HCT116 (cell line): ENCODE data around the gene UGT2B17. TPM values are rescaled to one million over a fixed set of nuclear protein-coding genes. Genes with fewer than 3 reads are reported as not detected.

ENCODE experiments used
- ATAC-seq: fragments of 200-7000 bp; cut with Tn5 transposase; 2 replicates; pipeline ENCODE4 v1.9.1; 2020; ENCODE audit warnings: mild to moderate bottlenecking, moderate library complexity
- BruUV-seq: library from RNA; stranded (reverse); fragments of 400-500 nt; replicated peaks from 2 replicates; lab custom pipeline; 2021; lab: Mats Ljungman, UMichigan
- CTCF ChIA-PET: fragments of 300-600 bp; sonication (Branson Sonifier 250); formaldehyde crosslinking; loops from one replicate; lab custom pipeline; 2021; ENCODE audit warnings: antibody characterized with exemption; lab: Charles Lee
- POLR2A ChIA-PET: fragments of 300-600, 350-600 bp; sonication (Branson Sonifier 250); formaldehyde crosslinking; loops from one replicate; lab custom pipeline; 2021; ENCODE audit warnings: antibody characterized with exemption; lab: Charles Lee
- RAD21 ChIA-PET, 2 experiments: fragments of 300-600 bp; sonication (Branson Sonifier 250); formaldehyde crosslinking; loops; one replicate each; lab custom pipeline; 2023; ENCODE audit warnings: low total read pairs in 2 of 2; ENCODE audit not compliant: uncharacterized antibody in 2 of 2, unreplicated experiment in 2 of 2, low non-redundant PET in 1 of 2; lab: Charles Lee
- DNase-seq: peaks from one replicate; pipeline ENCODE4 v3.0.0-alpha.2; 2010; ENCODE audit warnings: low read depth, low spot score
- H2AFZ ChIP-seq: fragments of 200-600 bp; shearing (Covaris generic), sonication (generic); 2 replicates; pipeline ENCODE4 v1.6.1; 2017; ENCODE audit warnings: low read depth, mixed run types, mixed read lengths, antibody characterized with exemption, low read length; ENCODE audit not compliant: poor library complexity, severe bottlenecking
- H3K27ac ChIP-seq: 2 replicates; pipeline ENCODE4 v1.5.1; 2012; ENCODE audit warnings: low read depth, low read length
- H3K27me3 ChIP-seq: fragments of 200-600 bp; sonication (generic); 2 replicates; pipeline ENCODE4 v1.6.1; 2016; ENCODE audit warnings: mixed run types, low read length, mixed read lengths; ENCODE audit not compliant: insufficient read depth
- H3K36me3 ChIP-seq, 2 experiments: fragments of 200-500 bp in 1 of 2; fragments of 200-600 bp in 1 of 2; sonication (Bioruptor generic) in 1 of 2; sonication (generic) in 1 of 2; 2 replicates each; pipeline versions ENCODE4 v1.5.1 to v1.6.1; 2014 to 2016; ENCODE audit warnings: low read length in 2 of 2, inconsistent platforms in 1 of 2, mixed read lengths in 1 of 2, mixed run types in 1 of 2; ENCODE audit not compliant: insufficient read depth in 2 of 2, control insufficient read depth in 1 of 2
- H3K4me1 ChIP-seq, 2 experiments: fragments of 200-600 bp in 1 of 2; sonication (generic) in 1 of 2; 2 replicates each; pipeline versions ENCODE4 v1.5.1 to v1.6.1; 2012 to 2017; ENCODE audit warnings: low read length in 2 of 2, inconsistent platforms in 1 of 2, mild to moderate bottlenecking in 1 of 2, mixed read lengths in 1 of 2, mixed run types in 1 of 2, moderate library complexity in 1 of 2; ENCODE audit not compliant: insufficient read depth in 2 of 2, control insufficient read depth in 1 of 2
- H3K4me2 ChIP-seq: fragments of 200-600 bp; sonication (generic); 2 replicates; pipeline ENCODE4 v1.6.1; 2017; ENCODE audit warnings: mixed run types, low read length, mixed read lengths
- H3K4me3 ChIP-seq, 2 experiments: fragments of 200-600 bp in 1 of 2; sonication (generic) in 1 of 2; replicated peaks in 1 of 2; 2 replicates each; pipeline ENCODE4 v1.5.1; 2011 to 2016; ENCODE audit warnings: low read length in 2 of 2, control low read depth in 1 of 2, low read depth in 1 of 2, mild to moderate bottlenecking in 1 of 2, mixed read lengths in 1 of 2, mixed run types in 1 of 2
- H3K79me2 ChIP-seq: fragments of 200-600 bp; sonication (generic); 2 replicates; pipeline ENCODE4 v1.6.1; 2017; ENCODE audit warnings: mild to moderate bottlenecking, mixed run types, low read length, moderate library complexity, mixed read lengths; ENCODE audit not compliant: insufficient read depth
- H3K9ac ChIP-seq: fragments of 200-600 bp; sonication (generic); 2 replicates; pipeline ENCODE4 v1.6.1; 2016; ENCODE audit warnings: low read length, mixed read lengths
- H3K9me2 ChIP-seq: fragments of 200-600 bp; sonication (generic), shearing (Covaris generic); 2 replicates; pipeline ENCODE4 v1.6.1; 2017; ENCODE audit warnings: mixed run types, mild to moderate bottlenecking, moderate library complexity; ENCODE audit not compliant: insufficient read depth
- H3K9me3 ChIP-seq, 2 experiments: fragments of 200-500 bp in 1 of 2; fragments of 200-600 bp in 1 of 2; sonication (Bioruptor generic) in 1 of 2; sonication (generic) in 1 of 2; 2 replicates each; pipeline ENCODE4 v1.6.1; 2014 to 2017; ENCODE audit warnings: low read length in 2 of 2, mixed read lengths in 2 of 2, inconsistent platforms in 1 of 2, low read depth in 1 of 2, mild to moderate bottlenecking in 1 of 2, mixed run types in 1 of 2, moderate library complexity in 1 of 2; ENCODE audit not compliant: control insufficient read depth in 1 of 2, insufficient read depth in 1 of 2
- H4K20me1 ChIP-seq: fragments of 200-600 bp; sonication (generic), shearing (Covaris generic); 2 replicates; pipeline ENCODE4 v1.6.1; 2017; ENCODE audit warnings: mixed run types, mild to moderate bottlenecking, moderate library complexity; ENCODE audit not compliant: insufficient read depth
- ELF1 ChIP-seq: IDR thresholded peaks from 2 replicates; pipeline ENCODE4 v1.6.1; 2012; ENCODE audit warnings: low read depth, borderline replicate concordance
- EZH2 ChIP-seq: fragments of 200-600 bp; sonication (generic); IDR thresholded peaks from 2 replicates; pipeline ENCODE4 v1.6.1; 2017; ENCODE audit warnings: antibody characterized with exemption, mixed run types
- JUND ChIP-seq: IDR thresholded peaks from 2 replicates; pipeline ENCODE4 v1.6.1; 2012
- SIN3A ChIP-seq: IDR thresholded peaks from 2 replicates; pipeline ENCODE4 v1.6.1; 2012; ENCODE audit warnings: low read depth
- YY1 ChIP-seq: IDR thresholded peaks from 2 replicates; pipeline ENCODE4 v1.6.1; 2011; ENCODE audit warnings: low read length, low read depth, moderate library complexity, mild to moderate bottlenecking; ENCODE audit not compliant: insufficient replicate concordance; ENCODE audit errors: extremely low read depth
- intact Hi-C: fragments of 100-400 bp; cut with micrococcal nuclease; formaldehyde crosslinking; loops from 2 replicates; pipeline ENCODE4 v1.10.0; 2022
- total RNA-seq: library from RNA; stranded (reverse); gene quantifications from one replicate; pipeline ENCODE4 v1.2.1, GENCODE V29; 2021; ENCODE audit not compliant: unreplicated experiment

The UGT2B17 gene
- total RNA-seq, 1 experiment from 2014 or later: not detected

GRCh38 chr4:68490826-68491457, 85.2 kb downstream of the UGT2B17 start:
- ChIA-PET RAD21 (no interaction called here), CTCF (no interaction called here), POLR2A (no interaction called here)
- Histone ChIP-seq H2AFZ (no peak overlapping the region), H3K27me3 (no peaks in the 10 kb centered on the region), H3K27ac (no peak overlapping the region), H3K9me3 (no peaks in the 10 kb centered on the region), H4K20me1 (no peaks in the 10 kb centered on the region), H3K4me3 (no peak overlapping the region), H3K4me2 (no peak overlapping the region), H3K79me2 (no peaks in the 10 kb centered on the region), H3K9ac (no peak overlapping the region), H3K4me1 (no peaks in the 10 kb centered on the region), H3K36me3 (no peaks in the 10 kb centered on the region), H3K9me2 (no peaks in the 10 kb centered on the region)
- no TSS peak for BruUV-seq
- intact Hi-C loops: loop anchor here (10.0 kb wide), 1 partner anchor 534 kb away; no protein-coding TSS in a partner anchor
- DNase-seq: no peak
- TF ChIP-seq SIN3A (no peak), EZH2 (no peak), YY1 (no peak)
- TF ChIP-seq, all 23 proteins: peak for 0
- ATAC-seq: no peak

GRCh38 chr4:68489338-68489737, 86.8 kb downstream of the UGT2B17 start:
- Histone ChIP-seq H3K27me3 (no peaks in the 10 kb centered on the region), H3K4me2 (no peak overlapping the region), H2AFZ (no peak overlapping the region), H3K36me3 (no peaks in the 10 kb centered on the region), H3K27ac (no peak overlapping the region), H3K9me3 (no peaks in the 10 kb centered on the region), H3K4me1 (no peaks in the 10 kb centered on the region), H3K4me3 (no peak overlapping the region), H3K79me2 (no peaks in the 10 kb centered on the region), H3K9ac (no peak overlapping the region), H3K9me2 (no peaks in the 10 kb centered on the region), H4K20me1 (no peaks in the 10 kb centered on the region)
- no TSS peak for BruUV-seq
- ATAC-seq: no peak
- ChIA-PET POLR2A (no interaction called here), RAD21 (no interaction called here), CTCF (no interaction called here)
- TF ChIP-seq JUND (no peak), ELF1 (no peak)
- intact Hi-C loops: no loop called here
- no peak for DNase-seq

Other genes starting within 250 kb of the UGT2B17 start
- gene YTHDC1, start 226.2 kb downstream of the UGT2B17 start, total RNA-seq: 68.9 TPM
- gene TMPRSS11E, start 128.9 kb downstream of the UGT2B17 start, total RNA-seq: not detected
- gene UGT2B15, start 94.3 kb upstream of the UGT2B17 start, total RNA-seq: 0.17 TPM
- gene UGT2B10, start 239.7 kb upstream of the UGT2B17 start, total RNA-seq: 0.27 TPM